HEK293 (cell line): Measurements from ENCODE around the gene PRKAG2.

Source experiments
- CTCF ChIA-PET: fragments of 350-600 bp; formaldehyde crosslinking; extraction: SDS; loops from one replicate; lab custom pipeline; 2021; ENCODE audit warnings: antibody characterized with exemption; lab: Yijun Ruan, JAX
- POLR2A ChIA-PET: fragments of 300-600 bp; formaldehyde crosslinking; extraction: SDS; loops from one replicate; lab custom pipeline; 2020; ENCODE audit warnings: antibody characterized with exemption, inconsistent platforms; lab: Yijun Ruan, JAX
- H3K27ac ChIP-seq: fragments of 200-500 bp; sonication (Bioruptor generic); 2 replicates; pipeline ENCODE4 v1.5.1; 2014; ENCODE audit warnings: low read depth, low read length, control low read depth, inconsistent platforms; ENCODE audit errors: extremely low read depth
- H3K36me3 ChIP-seq, 2 experiments: fragments of 200-500 bp in 1 of 2; sonication (Bioruptor generic) in 1 of 2; 1 replicate in 1 of 2; 2 replicates in 1 of 2; pipeline ENCODE4 v1.5.1; 2014 to 2017; ENCODE audit warnings: inconsistent platforms in 2 of 2, low read length in 2 of 2; ENCODE audit not compliant: control insufficient read depth in 2 of 2, insufficient read depth in 1 of 2
- H3K4me1 ChIP-seq: fragments of 200-500 bp; sonication (Bioruptor generic); 2 replicates; pipeline ENCODE4 v1.5.1; 2014; ENCODE audit warnings: mild to moderate bottlenecking, low read length, inconsistent platforms; ENCODE audit not compliant: control insufficient read depth, insufficient read depth
- H3K4me3 ChIP-seq: 2 replicates; pipeline ENCODE4 v1.5.1; 2011; ENCODE audit warnings: low read depth, mild to moderate bottlenecking, control low read depth, low read length, moderate library complexity
- H3K9me3 ChIP-seq: fragments of 200-500 bp; sonication (Bioruptor generic); 2 replicates; pipeline ENCODE4 v1.5.1; 2014; ENCODE audit warnings: low read depth, low read length, inconsistent platforms; ENCODE audit not compliant: control insufficient read depth, insufficient read depth
- GLI4 ChIP-seq: fragments of 450-650 bp; formaldehyde crosslinking; IDR thresholded peaks from 2 replicates; pipeline ENCODE4 v1.5.1; 2016; ENCODE audit warnings: missing biosample characterization, missing genetic modification characterization
- KLF9 ChIP-seq: fragments of 450-650 bp; formaldehyde crosslinking; IDR thresholded peaks from 2 replicates; pipeline ENCODE4 v1.5.1; 2016; ENCODE audit warnings: missing biosample characterization, missing genetic modification characterization, low read depth
- MZF1 ChIP-seq: fragments of 450-650 bp; formaldehyde crosslinking; IDR thresholded peaks from 2 replicates; pipeline ENCODE4 v1.5.1; 2017; ENCODE audit warnings: missing biosample characterization, missing genetic modification characterization, borderline replicate concordance
- OSR2 ChIP-seq: fragments of 450-650 bp; formaldehyde crosslinking; IDR thresholded peaks from 2 replicates; pipeline ENCODE4 v1.5.1; 2016; ENCODE audit warnings: missing biosample characterization, missing genetic modification characterization
- OVOL3 ChIP-seq: fragments of 450-650 bp; formaldehyde crosslinking; IDR thresholded peaks from 2 replicates; pipeline ENCODE4 v1.5.1; 2016; ENCODE audit warnings: missing biosample characterization, missing genetic modification characterization
- SCRT1 ChIP-seq: fragments of 450-650 bp; formaldehyde crosslinking; IDR thresholded peaks from 2 replicates; pipeline ENCODE4 v1.5.1; 2016; ENCODE audit warnings: missing biosample characterization, missing genetic modification characterization, borderline replicate concordance
- ZBTB20 ChIP-seq: fragments of 450-650 bp; formaldehyde crosslinking; IDR thresholded peaks from 2 replicates; pipeline ENCODE4 v1.5.1; 2016; ENCODE audit warnings: missing biosample characterization, missing genetic modification characterization
- ZEB2 ChIP-seq: fragments of 450-650 bp; formaldehyde crosslinking; IDR thresholded peaks from 2 replicates; pipeline ENCODE4 v1.5.1; 2016; ENCODE audit warnings: missing biosample characterization, missing genetic modification characterization
- ZFHX2 ChIP-seq: fragments of 450-650 bp; formaldehyde crosslinking; conservative IDR thresholded peaks from 2 replicates; pipeline ENCODE4 v1.5.1; 2016; ENCODE audit warnings: missing biosample characterization, missing genetic modification characterization
- ZNF169 ChIP-seq: fragments of 450-650 bp; formaldehyde crosslinking; IDR thresholded peaks from 2 replicates; pipeline ENCODE4 v1.5.1; 2016; ENCODE audit warnings: missing biosample characterization, missing genetic modification characterization
- ZNF184 ChIP-seq: fragments of 450-650 bp; IDR thresholded peaks from 2 replicates; pipeline ENCODE4 v1.5.1; 2018; ENCODE audit warnings: missing biosample characterization, mild to moderate bottlenecking, missing genetic modification characterization
- ZNF266 ChIP-seq: fragments of 450-650 bp; formaldehyde crosslinking; IDR thresholded peaks from 2 replicates; pipeline ENCODE4 v1.5.1; 2016; ENCODE audit warnings: missing biosample characterization, missing genetic modification characterization, low read depth
- ZNF274 ChIP-seq, 2 experiments: fragments of 200-500 bp in 1 of 2; fragments of 450-650 bp in 1 of 2; sonication (Bioruptor generic) in 1 of 2; formaldehyde crosslinking in 1 of 2; IDR thresholded peaks; 2 replicates each; pipeline versions ENCODE4 v1.5.1 to v1.6.1; 2014 to 2016; ENCODE audit warnings: borderline replicate concordance in 1 of 2, inconsistent platforms in 1 of 2, low read length in 1 of 2, missing biosample characterization in 1 of 2, missing genetic modification characterization in 1 of 2
- ZNF341 ChIP-seq: fragments of 450-650 bp; formaldehyde crosslinking; IDR thresholded peaks from 2 replicates; pipeline ENCODE4; 2016; ENCODE audit warnings: low read depth, missing biosample characterization, missing genetic modification characterization
- ZNF549 ChIP-seq: fragments of 450-650 bp; IDR thresholded peaks from 2 replicates; pipeline ENCODE4 v1.5.1; 2018; ENCODE audit warnings: missing biosample characterization, missing genetic modification characterization, mild to moderate bottlenecking, inconsistent platforms, moderate library complexity
- ZNF560 ChIP-seq: fragments of 450-650 bp; formaldehyde crosslinking; IDR thresholded peaks from 2 replicates; pipeline ENCODE4 v1.5.1; 2017; ENCODE audit warnings: missing biosample characterization, missing genetic modification characterization, borderline replicate concordance
- ZNF610 ChIP-seq: fragments of 450-650 bp; formaldehyde crosslinking; IDR thresholded peaks from 2 replicates; pipeline ENCODE4 v1.5.1; 2016; ENCODE audit warnings: missing biosample characterization, missing genetic modification characterization, borderline replicate concordance
- ZNF791 ChIP-seq: fragments of 450-650 bp; formaldehyde crosslinking; IDR thresholded peaks from 2 replicates; pipeline ENCODE4 v1.5.1; 2016; ENCODE audit warnings: missing biosample characterization, missing genetic modification characterization
- ZNF843 ChIP-seq: fragments of 450-650 bp; formaldehyde crosslinking; IDR thresholded peaks from 2 replicates; pipeline ENCODE4 v1.5.1; 2016; ENCODE audit warnings: missing biosample characterization, missing genetic modification characterization
- TF ChIP-seq, protein P1 (sequence below): fragments of 450-650 bp; formaldehyde crosslinking; IDR thresholded peaks from 2 replicates; pipeline ENCODE4 v1.5.1; 2016; ENCODE audit warnings: missing biosample characterization, missing genetic modification characterization, borderline replicate concordance
- TF ChIP-seq, protein P2 (sequence below): fragments of 450-650 bp; formaldehyde crosslinking; IDR thresholded peaks from 2 replicates; pipeline ENCODE4 v1.5.1; 2017; ENCODE audit warnings: missing biosample characterization, missing genetic modification characterization

The PRKAG2 gene

DNA sequence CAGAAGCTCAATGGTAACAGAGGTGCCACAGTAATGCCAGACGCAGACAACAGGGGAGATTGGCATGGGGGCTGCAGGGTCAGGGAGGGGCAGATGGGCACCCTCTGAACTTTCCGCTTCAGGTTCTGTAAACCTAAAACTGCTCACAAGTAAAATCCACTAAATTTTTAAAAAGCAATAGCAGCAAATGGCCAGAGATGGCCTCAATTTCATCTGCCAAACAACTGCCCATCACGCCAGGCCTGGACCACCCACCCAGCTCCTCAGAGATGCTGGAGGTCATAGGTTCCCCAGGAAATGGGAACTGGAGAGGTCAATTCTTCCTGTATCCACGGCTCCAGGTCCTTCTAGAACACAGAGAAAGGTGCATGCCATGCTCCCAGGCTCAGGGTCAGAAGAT lies 76.1 kb downstream of the PRKAG2 start:
- TF ChIP-seq ZNF184 (tag by site-specific recombination) (no peak), ZNF610 (tag by site-specific recombination) (no peak), GLI4 (tag by site-specific recombination) (no peak), SCRT1 (no peak), OVOL3 (tag by site-specific recombination) (no peak), ZNF169 (tag by site-specific recombination) (no peak), MZF1 (tag by site-specific recombination) (no peak), ZNF549 (tag by site-specific recombination) (no peak), ZFHX2 (tag by site-specific recombination) (no peak), KLF9 (tag by site-specific recombination) (no peak), ZNF560 (tag by site-specific recombination) (no peak), ZNF791 (tag by site-specific recombination) (no peak), ZNF266 (tag by site-specific recombination) (no peak), ZNF843 (tag by site-specific recombination) (no peak), ZNF341 (tag by site-specific recombination) (no peak), OSR2 (tag by site-specific recombination) (no peak), ZEB2 (tag by site-specific recombination) (no peak)
- TF ChIP-seq, protein P1, sequence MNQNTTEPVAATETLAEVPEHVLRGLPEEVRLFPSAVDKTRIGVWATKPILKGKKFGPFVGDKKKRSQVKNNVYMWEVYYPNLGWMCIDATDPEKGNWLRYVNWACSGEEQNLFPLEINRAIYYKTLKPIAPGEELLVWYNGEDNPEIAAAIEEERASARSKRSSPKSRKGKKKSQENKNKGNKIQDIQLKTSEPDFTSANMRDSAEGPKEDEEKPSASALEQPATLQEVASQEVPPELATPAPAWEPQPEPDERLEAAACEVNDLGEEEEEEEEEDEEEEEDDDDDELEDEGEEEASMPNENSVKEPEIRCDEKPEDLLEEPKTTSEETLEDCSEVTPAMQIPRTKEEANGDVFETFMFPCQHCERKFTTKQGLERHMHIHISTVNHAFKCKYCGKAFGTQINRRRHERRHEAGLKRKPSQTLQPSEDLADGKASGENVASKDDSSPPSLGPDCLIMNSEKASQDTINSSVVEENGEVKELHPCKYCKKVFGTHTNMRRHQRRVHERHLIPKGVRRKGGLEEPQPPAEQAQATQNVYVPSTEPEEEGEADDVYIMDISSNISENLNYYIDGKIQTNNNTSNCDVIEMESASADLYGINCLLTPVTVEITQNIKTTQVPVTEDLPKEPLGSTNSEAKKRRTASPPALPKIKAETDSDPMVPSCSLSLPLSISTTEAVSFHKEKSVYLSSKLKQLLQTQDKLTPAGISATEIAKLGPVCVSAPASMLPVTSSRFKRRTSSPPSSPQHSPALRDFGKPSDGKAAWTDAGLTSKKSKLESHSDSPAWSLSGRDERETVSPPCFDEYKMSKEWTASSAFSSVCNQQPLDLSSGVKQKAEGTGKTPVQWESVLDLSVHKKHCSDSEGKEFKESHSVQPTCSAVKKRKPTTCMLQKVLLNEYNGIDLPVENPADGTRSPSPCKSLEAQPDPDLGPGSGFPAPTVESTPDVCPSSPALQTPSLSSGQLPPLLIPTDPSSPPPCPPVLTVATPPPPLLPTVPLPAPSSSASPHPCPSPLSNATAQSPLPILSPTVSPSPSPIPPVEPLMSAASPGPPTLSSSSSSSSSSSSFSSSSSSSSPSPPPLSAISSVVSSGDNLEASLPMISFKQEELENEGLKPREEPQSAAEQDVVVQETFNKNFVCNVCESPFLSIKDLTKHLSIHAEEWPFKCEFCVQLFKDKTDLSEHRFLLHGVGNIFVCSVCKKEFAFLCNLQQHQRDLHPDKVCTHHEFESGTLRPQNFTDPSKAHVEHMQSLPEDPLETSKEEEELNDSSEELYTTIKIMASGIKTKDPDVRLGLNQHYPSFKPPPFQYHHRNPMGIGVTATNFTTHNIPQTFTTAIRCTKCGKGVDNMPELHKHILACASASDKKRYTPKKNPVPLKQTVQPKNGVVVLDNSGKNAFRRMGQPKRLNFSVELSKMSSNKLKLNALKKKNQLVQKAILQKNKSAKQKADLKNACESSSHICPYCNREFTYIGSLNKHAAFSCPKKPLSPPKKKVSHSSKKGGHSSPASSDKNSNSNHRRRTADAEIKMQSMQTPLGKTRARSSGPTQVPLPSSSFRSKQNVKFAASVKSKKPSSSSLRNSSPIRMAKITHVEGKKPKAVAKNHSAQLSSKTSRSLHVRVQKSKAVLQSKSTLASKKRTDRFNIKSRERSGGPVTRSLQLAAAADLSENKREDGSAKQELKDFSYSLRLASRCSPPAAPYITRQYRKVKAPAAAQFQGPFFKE (tag by site-specific recombination): no peak
- TF ChIP-seq, protein P2, sequence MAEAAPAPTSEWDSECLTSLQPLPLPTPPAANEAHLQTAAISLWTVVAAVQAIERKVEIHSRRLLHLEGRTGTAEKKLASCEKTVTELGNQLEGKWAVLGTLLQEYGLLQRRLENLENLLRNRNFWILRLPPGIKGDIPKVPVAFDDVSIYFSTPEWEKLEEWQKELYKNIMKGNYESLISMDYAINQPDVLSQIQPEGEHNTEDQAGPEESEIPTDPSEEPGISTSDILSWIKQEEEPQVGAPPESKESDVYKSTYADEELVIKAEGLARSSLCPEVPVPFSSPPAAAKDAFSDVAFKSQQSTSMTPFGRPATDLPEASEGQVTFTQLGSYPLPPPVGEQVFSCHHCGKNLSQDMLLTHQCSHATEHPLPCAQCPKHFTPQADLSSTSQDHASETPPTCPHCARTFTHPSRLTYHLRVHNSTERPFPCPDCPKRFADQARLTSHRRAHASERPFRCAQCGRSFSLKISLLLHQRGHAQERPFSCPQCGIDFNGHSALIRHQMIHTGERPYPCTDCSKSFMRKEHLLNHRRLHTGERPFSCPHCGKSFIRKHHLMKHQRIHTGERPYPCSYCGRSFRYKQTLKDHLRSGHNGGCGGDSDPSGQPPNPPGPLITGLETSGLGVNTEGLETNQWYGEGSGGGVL (tag by site-specific recombination): no peak
- TF ChIP-seq, all 188 proteins: peak for 0

DNA sequence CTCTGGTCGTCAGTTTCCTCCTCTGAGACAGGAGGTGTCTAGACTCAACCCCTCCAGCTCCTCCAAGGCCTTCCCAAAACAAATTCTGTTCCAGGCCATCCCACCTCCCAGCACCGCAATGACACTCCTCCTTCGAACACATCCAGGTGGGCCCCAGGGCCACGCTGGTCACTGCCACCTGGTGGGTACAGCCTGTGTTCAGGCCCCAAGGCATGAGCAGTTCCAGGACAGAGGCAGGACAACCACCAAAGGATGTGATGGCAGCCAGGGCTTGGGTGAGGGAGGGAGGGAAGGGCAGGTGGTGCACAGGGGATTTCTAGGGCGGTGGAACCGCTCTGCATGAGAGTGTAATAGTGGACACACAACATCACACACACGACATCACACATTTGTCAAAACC lies 76.5 kb downstream of the PRKAG2 start:
- no peaks in the 10 kb centered on the region for H3K36me3 ChIP-seq
- no peak overlapping the region for H3K27ac ChIP-seq
- no peaks in the 10 kb centered on the region for H3K9me3 ChIP-seq
- ChIA-PET POLR2A (no interaction called here), CTCF (interaction anchor here (3.5 kb wide), 1 partner anchor 17 kb away, joined by 13 read pairs; no protein-coding TSS in a partner anchor)
- H3K4me1 ChIP-seq: no peaks in the 10 kb centered on the region
- no peak for TF ChIP-seq ZNF274 (IDR thresholded peaks at IDR 0.05; ENCODE audit: low read length)
- TF ChIP-seq ZNF274 (tag by site-specific recombination; IDR thresholded peaks at IDR 0.05; ENCODE audit: borderline replicate concordance): no peak
- TF ChIP-seq SCRT1: no peak
- TF ChIP-seq, protein P1 (tag by site-specific recombination): no peak
- TF ChIP-seq ZBTB20 (tag by site-specific recombination): no peak
- no peak overlapping the region for H3K4me3 ChIP-seq

More for the DNA sequence above, 76.1 kb downstream of the PRKAG2 start:
- POLR2A ChIA-PET: no interaction called here
- Histone ChIP-seq H3K27ac (no peak overlapping the region), H3K4me1 (no peaks in the 10 kb centered on the region), H3K4me3 (no peak overlapping the region), H3K36me3 (no peaks in the 10 kb centered on the region), H3K9me3 (no peaks in the 10 kb centered on the region)
- CTCF ChIA-PET: interaction anchor here (3.5 kb wide), 1 partner anchor 18 kb away, joined by 13 read pairs; no protein-coding TSS in a partner anchor
